Measurements from ENCODE around the gene RAP1GAP. TPM values are rescaled to one million over a fixed set of nuclear protein-coding genes. Genes with fewer than 3 reads are reported as not detected.

Gene RAP1GAP
- total and polyA plus RNA-seq, 5 experiments from 2014 or later, result 0.49 to 0.60 TPM; not detected in 3

GRCh38 chr1:21614419-21615115 lies 54.6 kb downstream of the RAP1GAP start:
- POLR2A ChIA-PET, result no interaction called here
- Mint-ChIP-seq H3K4me1 (no peaks in the 10 kb centered on the region), H3K4me3 (no peak overlapping the region), H3K27me3 (peaks cover 0 to 13% (median under 1%) of the 10 kb centered on the region in 5 donors), H3K9me3 (no peaks in the 10 kb centered on the region), H3K36me3 (no peaks in the 10 kb centered on the region), H3K27ac (no peak overlapping the region)
- no peak for DNase-seq
- no peak for ATAC-seq

GRCh38 chr1:21613072-21613867 lies 55.9 kb downstream of the RAP1GAP start:
- no peaks in the 10 kb centered on the region for H3K36me3 Mint-ChIP-seq
- peaks cover 0 to 12% (median 3%) of the 10 kb centered on the region in 5 donors for H3K27me3 Mint-ChIP-seq
- H3K27ac Mint-ChIP-seq, result no peak overlapping the region
- DNase-seq (no peak), ATAC-seq (no peak)
- H3K9me3 Mint-ChIP-seq, result no peaks in the 10 kb centered on the region
- POLR2A ChIA-PET, result no interaction called here
- no peak overlapping the region for H3K4me3 Mint-ChIP-seq
- H3K4me1 Mint-ChIP-seq, result peaks cover 0 to 6% (median 3%) of the 10 kb centered on the region in 4 donors

GRCh38 chr1:21612057-21612456 lies 57.1 kb downstream of the RAP1GAP start:
- H3K9me3 Mint-ChIP-seq, result no peaks in the 10 kb centered on the region

GRCh38 chr1:21610989-21611785 lies 58.0 kb downstream of the RAP1GAP start:
- DNase-seq (no peak), ATAC-seq (no peak)
- H3K27ac Mint-ChIP-seq, result no peak overlapping the region
- POLR2A ChIA-PET, result no interaction called here
- H3K4me3 Mint-ChIP-seq, result no peak overlapping the region
- no peaks in the 10 kb centered on the region for H3K9me3 Mint-ChIP-seq
- peaks cover 5 to 25% (median 11%) of the 10 kb centered on the region in 5 donors for H3K27me3 Mint-ChIP-seq
- no peaks in the 10 kb centered on the region for H3K36me3 Mint-ChIP-seq
- H3K4me1 Mint-ChIP-seq, result peaks cover 9 to 17% (median 12%) of the 10 kb centered on the region in 4 donors

More at GRCh38 chr1:21612057-21612456, 57.1 kb downstream of the RAP1GAP start:
- Mint-ChIP-seq H3K4me1 (peaks cover 9 to 17% (median 11%) of the 10 kb centered on the region in 4 donors), H3K4me3 (no peak overlapping the region), H3K27ac (peak overlapping the region in 1 of 10 donors; percentile 57), H3K27me3 (peaks cover 5 to 23% (median 11%) of the 10 kb centered on the region in 5 donors), H3K36me3 (no peaks in the 10 kb centered on the region)
- ATAC-seq (no peak), DNase-seq (no peak)
- POLR2A ChIA-PET, result no interaction called here

DNA sequence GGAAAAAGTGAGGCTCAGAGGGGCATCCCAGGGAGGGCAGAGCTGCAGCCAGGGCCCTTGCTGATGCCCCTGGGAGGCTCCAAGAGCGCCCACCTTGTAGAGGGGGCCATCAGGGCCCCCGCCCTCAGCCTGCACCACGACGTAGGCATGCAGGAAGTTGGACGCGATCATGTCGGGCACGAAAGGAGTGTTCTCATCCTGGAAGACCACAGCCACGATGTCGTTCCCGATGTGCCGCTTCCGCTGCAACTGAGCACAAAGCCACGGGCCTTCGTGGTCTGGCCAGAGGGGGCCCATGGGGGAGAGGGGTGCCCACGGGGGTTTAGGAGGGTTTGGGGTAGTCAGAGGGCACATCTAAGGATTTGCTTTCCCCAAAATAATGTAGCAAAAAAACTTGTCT lies 59.1 kb downstream of the RAP1GAP start:
- H3K27ac Mint-ChIP-seq, result no peak overlapping the region
- DNase-seq (no peak), ATAC-seq (no peak)
- H3K36me3 Mint-ChIP-seq, result no peaks in the 10 kb centered on the region
- H3K4me1 Mint-ChIP-seq, result peaks cover 9 to 17% (median 12%) of the 10 kb centered on the region in 4 donors
- no peak overlapping the region for H3K4me3 Mint-ChIP-seq
- no peaks in the 10 kb centered on the region for H3K9me3 Mint-ChIP-seq
- H3K27me3 Mint-ChIP-seq, result peaks cover 5 to 29% (median 11%) of the 10 kb centered on the region in 5 donors
- POLR2A ChIA-PET, result no interaction called here

GRCh38 chr1:21608798-21609197 lies 60.4 kb downstream of the RAP1GAP start:
- no peaks in the 10 kb centered on the region for H3K36me3 Mint-ChIP-seq
- peaks cover 9 to 17% (median 14%) of the 10 kb centered on the region in 4 donors for H3K4me1 Mint-ChIP-seq
- DNase-seq, result no peak
- H3K27me3 Mint-ChIP-seq, result peaks cover 5 to 37% (median 19%) of the 10 kb centered on the region in 5 donors
- H3K9me3 Mint-ChIP-seq, result no peaks in the 10 kb centered on the region
- peak overlapping the region in 1 of 10 donors; percentile 70 for H3K27ac Mint-ChIP-seq
- H3K4me3 Mint-ChIP-seq, result peak overlapping the region in 3 of 10 donors; percentile 5 to 14 (median 11)
- POLR2A ChIA-PET, result no interaction called here
- no peak for ATAC-seq

- Mint-ChIP-seq H3K27ac (peak overlapping the region in 1 of 10 donors; percentile 51), H3K27me3 (peaks cover 5 to 37% (median 23%) of the 10 kb centered on the region in 5 donors), H3K9me3 (no peaks in the 10 kb centered on the region), H3K4me1 (peaks cover 9 to 17% (median 14%) of the 10 kb centered on the region in 4 donors), H3K4me3 (peak overlapping the region in 7 of 10 donors; percentile 10 to 54 (median 29)), H3K36me3 (no peaks in the 10 kb centered on the region)
- peak in 1 of 10 donors; percentile 24 for DNase-seq
- POLR2A ChIA-PET, result no interaction called here
- peak; percentile 23 to 40 for ATAC-seq
Observed at GRCh38 chr1:21607549-21608529, 61.3 kb downstream of the RAP1GAP start.

GRCh38 chr1:21605964-21606705 lies 63.0 kb downstream of the RAP1GAP start:
- POLR2A ChIA-PET, result no interaction called here
- no peaks in the 10 kb centered on the region for H3K36me3 Mint-ChIP-seq
- H3K9me3 Mint-ChIP-seq, result no peaks in the 10 kb centered on the region
- DNase-seq, result no peak
- ATAC-seq, result no peak
- H3K4me1 Mint-ChIP-seq, result peaks cover 9 to 20% (median 14%) of the 10 kb centered on the region in 4 donors
- peak overlapping the region in 1 of 10 donors; percentile 29 for H3K27ac Mint-ChIP-seq
- peaks cover 5 to 42% (median 29%) of the 10 kb centered on the region in 5 donors for H3K27me3 Mint-ChIP-seq
- H3K4me3 Mint-ChIP-seq, result no peak overlapping the region

DNA sequence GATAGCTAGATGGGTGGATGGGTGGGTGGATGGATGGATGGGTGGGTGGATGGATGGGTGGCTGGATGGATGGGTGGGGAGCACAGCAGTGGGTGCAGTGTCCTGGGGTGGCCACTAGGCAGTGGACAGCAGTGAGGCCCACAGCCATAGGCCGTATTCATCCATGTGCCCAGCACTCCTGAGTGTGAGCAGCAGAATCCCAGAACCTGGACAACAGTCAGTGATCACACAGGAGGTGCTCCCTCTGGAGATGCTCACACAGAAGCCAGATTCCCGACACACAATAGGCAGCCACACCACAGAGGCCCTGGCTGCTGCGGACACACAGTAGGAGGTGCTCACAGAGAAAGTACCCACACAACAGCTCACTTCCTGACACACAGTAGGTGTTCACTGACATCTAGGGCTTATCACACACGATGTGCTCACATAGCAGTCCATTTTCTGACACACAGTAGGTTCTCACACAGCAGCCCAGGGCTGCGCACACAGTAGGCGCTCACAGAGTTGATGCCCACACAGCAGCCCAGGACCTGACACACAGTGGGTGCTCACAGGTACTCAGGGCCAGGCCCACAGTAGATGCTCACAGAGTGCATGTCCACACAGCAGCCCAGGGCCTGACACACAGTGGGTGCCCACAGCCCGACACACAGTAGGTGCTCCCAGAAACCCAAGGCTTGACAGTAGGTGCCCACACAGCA lies 64.0 kb downstream of the RAP1GAP start:
- H3K27ac Mint-ChIP-seq, result no peak overlapping the region
- no peak for ATAC-seq
- no peak for DNase-seq
- H3K4me1 Mint-ChIP-seq, result peaks cover 9 to 20% (median 14%) of the 10 kb centered on the region in 4 donors
- H3K27me3 Mint-ChIP-seq, result peaks cover 8 to 47% (median 32%) of the 10 kb centered on the region in 5 donors
- POLR2A ChIA-PET, result no interaction called here
- H3K4me3 Mint-ChIP-seq, result no peak overlapping the region
- no peaks in the 10 kb centered on the region for H3K36me3 Mint-ChIP-seq
- H3K9me3 Mint-ChIP-seq, result no peaks in the 10 kb centered on the region

- peaks cover 9 to 20% (median 14%) of the 10 kb centered on the region in 4 donors for H3K4me1 Mint-ChIP-seq
- DNase-seq (no peak), ATAC-seq (no peak)
- no peaks in the 10 kb centered on the region for H3K9me3 Mint-ChIP-seq
- H3K36me3 Mint-ChIP-seq, result no peaks in the 10 kb centered on the region
- peaks cover 8 to 55% (median 34%) of the 10 kb centered on the region in 5 donors for H3K27me3 Mint-ChIP-seq
- POLR2A ChIA-PET, result no interaction called here
- no peak overlapping the region for H3K4me3 Mint-ChIP-seq
- H3K27ac Mint-ChIP-seq, result no peak overlapping the region
Observed at GRCh38 chr1:21604208-21604957, 64.8 kb downstream of the RAP1GAP start.
